Fibroblast of villous mesenchyme (primary cell): Measurements from ENCODE around the gene SCUBE1. TPM values are rescaled to one million over a fixed set of nuclear protein-coding genes. Genes with fewer than 3 reads are reported as not detected.
A peak's percentile ranks its signal among the peaks of the same experiment; 100 is the strongest.

Experiments used
- DNase-seq: peaks from one replicate; pipeline ENCODE4 v3.0.0-alpha.2; 2010; ENCODE audit warnings: low read depth
- H3K4me3 ChIP-seq: 2 replicates; pipeline ENCODE4 v1.5.1; 2011; ENCODE audit warnings: low read depth, mild to moderate bottlenecking, low read length
- total RNA-seq: library from RNA; depleted of rRNA; stranded (reverse); fragments of >200 nt; gene quantifications from 2 replicates; pipeline ENCODE4 v1.2.3, GENCODE V29; 2012
- TF ChIP-seq, protein P1 (sequence below): IDR thresholded peaks from 2 replicates; pipeline ENCODE4 v1.5.1; 2012; ENCODE audit warnings: low read depth, mild to moderate bottlenecking, low read length; ENCODE audit not compliant: insufficient read depth

Gene SCUBE1
- total RNA-seq, 1 donor: not detected

DNA sequence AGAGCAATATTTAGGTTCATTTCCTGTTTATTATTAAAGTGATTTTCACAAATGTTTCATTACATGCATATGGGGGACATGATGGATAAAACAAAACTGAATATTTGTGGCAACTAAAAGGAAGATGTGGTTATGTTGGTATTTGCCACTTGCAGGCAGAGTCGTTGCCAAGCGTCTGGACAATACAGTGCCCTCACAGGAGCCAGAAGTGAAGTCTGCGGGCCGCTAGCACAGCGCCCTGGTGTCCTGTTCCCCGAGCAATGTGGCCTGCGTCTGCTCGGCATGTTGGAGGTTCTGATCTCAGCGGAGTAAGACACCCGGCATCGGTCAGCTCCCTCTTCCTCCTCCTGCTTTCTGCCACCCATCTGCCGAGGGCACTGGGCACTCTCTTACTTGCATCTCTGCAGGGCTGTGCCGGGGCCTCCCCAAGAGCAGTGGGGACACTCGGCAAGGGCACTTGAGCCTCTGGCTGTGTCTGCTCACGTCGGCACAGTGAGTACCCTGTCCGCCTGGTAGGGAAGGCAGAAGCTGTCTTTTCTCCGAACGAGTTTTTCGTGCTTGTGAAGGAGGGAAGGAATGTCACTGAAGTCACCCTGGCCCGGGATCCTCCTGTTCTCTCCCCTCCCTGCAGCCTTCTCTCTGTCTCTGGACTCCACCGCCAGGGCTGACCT is 145.8 kb downstream of the SCUBE1 start:
- DNase-seq: no peak
- no peak overlapping the region for H3K4me3 ChIP-seq
- TF ChIP-seq, protein P1, sequence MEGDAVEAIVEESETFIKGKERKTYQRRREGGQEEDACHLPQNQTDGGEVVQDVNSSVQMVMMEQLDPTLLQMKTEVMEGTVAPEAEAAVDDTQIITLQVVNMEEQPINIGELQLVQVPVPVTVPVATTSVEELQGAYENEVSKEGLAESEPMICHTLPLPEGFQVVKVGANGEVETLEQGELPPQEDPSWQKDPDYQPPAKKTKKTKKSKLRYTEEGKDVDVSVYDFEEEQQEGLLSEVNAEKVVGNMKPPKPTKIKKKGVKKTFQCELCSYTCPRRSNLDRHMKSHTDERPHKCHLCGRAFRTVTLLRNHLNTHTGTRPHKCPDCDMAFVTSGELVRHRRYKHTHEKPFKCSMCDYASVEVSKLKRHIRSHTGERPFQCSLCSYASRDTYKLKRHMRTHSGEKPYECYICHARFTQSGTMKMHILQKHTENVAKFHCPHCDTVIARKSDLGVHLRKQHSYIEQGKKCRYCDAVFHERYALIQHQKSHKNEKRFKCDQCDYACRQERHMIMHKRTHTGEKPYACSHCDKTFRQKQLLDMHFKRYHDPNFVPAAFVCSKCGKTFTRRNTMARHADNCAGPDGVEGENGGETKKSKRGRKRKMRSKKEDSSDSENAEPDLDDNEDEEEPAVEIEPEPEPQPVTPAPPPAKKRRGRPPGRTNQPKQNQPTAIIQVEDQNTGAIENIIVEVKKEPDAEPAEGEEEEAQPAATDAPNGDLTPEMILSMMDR: no peak

- no peak for DNase-seq
- TF ChIP-seq, protein P1: no peak
- no peak overlapping the region for H3K4me3 ChIP-seq
These were observed 151.3 kb downstream of the SCUBE1 start for GRCh38 chr22:43191831-43192230.

GRCh38 chr22:43188829-43189545 is 154.2 kb downstream of the SCUBE1 start:
- TF ChIP-seq, protein P1: no peak
- no peak for DNase-seq
- H3K4me3 ChIP-seq: no peak overlapping the region

DNA sequence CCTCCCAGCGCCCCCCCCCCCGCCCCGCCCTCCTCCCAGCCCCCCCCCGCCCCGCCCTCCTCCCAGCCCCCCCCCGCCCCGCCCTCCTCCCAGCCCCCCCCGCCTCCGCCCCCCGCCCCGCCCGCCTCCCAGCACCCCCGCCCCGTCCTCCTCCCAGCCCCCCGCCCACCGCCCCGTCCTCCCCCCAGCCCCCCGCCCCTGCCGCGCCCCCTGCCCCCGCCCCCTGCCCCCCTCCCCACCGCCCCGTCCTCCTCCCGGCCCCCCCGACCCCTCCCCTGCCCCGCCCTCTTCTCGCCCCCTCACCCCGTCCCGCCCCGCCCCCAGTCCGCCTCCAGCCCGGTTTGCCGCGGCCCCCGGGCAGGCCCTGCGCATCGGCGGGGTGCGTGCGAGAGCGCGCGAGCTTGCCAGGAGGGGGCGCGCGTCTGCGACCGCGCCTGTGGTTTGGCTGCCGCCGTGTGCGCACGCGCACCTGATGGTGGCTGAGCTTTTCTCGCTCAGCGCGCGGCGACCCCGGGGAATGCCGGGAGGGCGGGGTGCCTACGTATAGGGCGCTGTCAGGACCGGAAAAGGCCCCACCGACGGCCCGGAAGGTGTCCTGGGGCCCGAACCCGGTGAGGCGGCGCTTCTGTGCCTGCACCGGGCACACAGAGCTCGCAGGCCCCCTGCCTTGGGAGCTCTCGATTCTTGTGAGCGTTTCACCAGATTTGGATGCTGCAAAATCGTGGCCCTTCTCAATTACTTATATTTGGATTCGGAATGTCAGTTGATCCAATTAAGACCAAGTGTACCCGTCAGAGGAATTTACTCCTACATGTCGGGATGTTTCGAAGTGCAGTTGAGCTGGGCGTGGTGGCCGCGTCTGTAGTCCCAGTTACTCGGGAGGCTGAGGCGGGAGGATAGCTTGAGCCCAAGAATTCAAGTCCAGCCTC is 155.7 kb downstream of the SCUBE1 start:
- peak; percentile 93 for DNase-seq
- TF ChIP-seq, protein P1: peak; percentile 60
- peak overlapping the region; percentile 58 for H3K4me3 ChIP-seq

GRCh38 chr22:43186272-43187170 is 156.7 kb downstream of the SCUBE1 start, which contains the start of gene TTLL12:
Gene TTLL12, minus strand, starts transcription at chr22:43187134. Its CDS starts 65 bp downstream, at chr22:43187069.
- peak; percentile 62 for DNase-seq
- peak within 1 kb of the TSS; percentile 73 for H3K4me3 ChIP-seq
- TF ChIP-seq, protein P1: no peak

DNA sequence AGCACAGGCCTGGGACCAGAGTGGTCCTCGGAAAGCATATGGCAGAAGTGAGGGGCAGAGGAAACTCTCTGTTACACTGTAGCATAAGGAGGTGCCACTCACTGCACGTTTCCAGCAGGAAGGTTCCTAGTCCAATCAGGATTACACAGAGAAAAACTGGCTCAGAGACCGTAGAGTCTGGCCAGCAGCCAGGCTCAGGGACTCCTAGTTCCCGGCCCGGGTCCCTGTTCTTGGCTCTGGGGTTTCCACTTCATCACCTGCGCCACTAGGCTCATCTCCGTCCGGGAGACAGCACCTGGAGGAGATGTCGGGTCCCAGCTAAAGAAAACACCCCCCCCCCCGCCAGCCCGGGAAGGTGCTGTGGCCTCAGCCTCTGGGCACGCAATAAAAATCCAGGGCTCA is 157.3 kb downstream of the SCUBE1 start:
- peak overlapping the region; percentile 73 for H3K4me3 ChIP-seq
- TF ChIP-seq, protein P1: no peak
- DNase-seq: peak; percentile 28
